Neural crest cell (in vitro differentiated cells): ENCODE data around the gene DMRTB1. TPM values are rescaled to one million over a fixed set of nuclear protein-coding genes. Genes with fewer than 3 reads are reported as not detected.

Source experiments
- DNase-seq: peaks from one replicate; pipeline ENCODE4 v3.0.0; 2021; ENCODE audit warnings: low read depth, mixed read lengths, low spot score
- H3K27ac Mint-ChIP-seq: one replicate; pipeline ENCODE4 v1.8.0; 2021; ENCODE audit warnings: mild to moderate bottlenecking, mixed read lengths; ENCODE audit not compliant: unreplicated experiment
- H3K27me3 Mint-ChIP-seq: 2 replicates; pipeline ENCODE4 v1.8.0; 2021; ENCODE audit warnings: low read depth, mild to moderate bottlenecking, mixed read lengths
- H3K36me3 Mint-ChIP-seq: 2 replicates; pipeline ENCODE4 v1.8.0; 2021; ENCODE audit warnings: low read depth, mild to moderate bottlenecking, mixed read lengths
- H3K4me1 Mint-ChIP-seq: 2 replicates; pipeline ENCODE4 v1.8.0; 2021; ENCODE audit warnings: mixed read lengths
- H3K4me3 Mint-ChIP-seq: one replicate; pipeline ENCODE4 v1.8.0; 2021; ENCODE audit warnings: mild to moderate bottlenecking, mixed read lengths
- H3K9me3 Mint-ChIP-seq: 2 replicates; pipeline ENCODE4 v1.8.0; 2021; ENCODE audit warnings: mixed read lengths
- total RNA-seq: library from RNA; stranded (reverse); gene quantifications from 2 replicates; pipeline ENCODE4 v1.2.1, GENCODE V29; 2021
- TF ChIP-seq, protein P1 (sequence below): fragments of 200-600 bp; sonication (generic); conservative IDR thresholded peaks from 2 replicates; pipeline ENCODE4 v1.5.0; 2021; ENCODE audit warnings: antibody characterized with exemption, mild to moderate bottlenecking

The DMRTB1 gene
- total RNA-seq, 1 donor from 2014 or later, result not detected

DNA sequence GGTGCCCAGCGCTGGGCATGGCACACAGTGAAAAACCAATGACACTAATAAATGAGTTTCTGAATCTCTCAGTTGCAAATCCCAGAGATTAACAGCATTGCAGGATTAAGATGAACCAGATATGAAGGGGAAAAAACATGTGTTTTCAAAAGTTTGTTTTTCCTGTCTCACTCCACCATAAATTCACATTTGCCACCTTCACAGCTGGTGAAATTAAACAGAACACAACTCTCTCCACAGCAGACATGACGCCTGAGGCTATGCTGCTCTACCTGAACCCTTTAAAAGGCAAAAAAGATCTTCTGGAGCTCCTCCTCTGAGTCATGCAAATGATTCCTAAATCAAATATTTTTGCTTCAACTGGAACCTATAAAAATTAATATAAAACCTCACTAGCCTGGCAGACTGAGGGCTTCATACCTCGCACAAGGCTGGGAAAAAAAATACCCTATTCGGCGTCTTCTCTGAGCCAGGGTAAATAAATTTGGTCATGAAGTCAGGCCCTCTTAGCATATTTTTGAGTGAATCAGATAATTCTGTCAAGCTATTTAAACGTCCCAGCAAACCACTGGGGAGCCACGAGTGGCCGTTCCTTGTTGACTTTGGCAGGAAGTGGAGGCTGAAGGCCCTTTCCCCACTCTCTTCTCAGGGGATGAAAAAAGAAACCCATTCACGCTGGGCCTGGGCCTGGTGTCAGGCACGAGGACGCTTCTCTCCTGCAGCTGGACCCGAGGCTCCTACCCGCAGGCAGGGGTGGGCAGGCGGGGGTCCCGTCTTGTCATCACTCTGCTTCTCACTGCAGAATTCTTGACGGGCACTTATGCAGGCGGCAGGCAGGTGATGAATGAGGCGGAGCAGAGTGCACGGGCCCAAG is 53.0 kb downstream of the DMRTB1 start:
- Mint-ChIP-seq H3K36me3 (no peaks in the 10 kb centered on the region), H3K4me3 (no peak overlapping the region), H3K9me3 (no peaks in the 10 kb centered on the region), H3K27me3 (no peaks in the 10 kb centered on the region), H3K4me1 (peaks cover 15% of the 10 kb centered on the region), H3K27ac (no peak overlapping the region)
- TF ChIP-seq, protein P1, sequence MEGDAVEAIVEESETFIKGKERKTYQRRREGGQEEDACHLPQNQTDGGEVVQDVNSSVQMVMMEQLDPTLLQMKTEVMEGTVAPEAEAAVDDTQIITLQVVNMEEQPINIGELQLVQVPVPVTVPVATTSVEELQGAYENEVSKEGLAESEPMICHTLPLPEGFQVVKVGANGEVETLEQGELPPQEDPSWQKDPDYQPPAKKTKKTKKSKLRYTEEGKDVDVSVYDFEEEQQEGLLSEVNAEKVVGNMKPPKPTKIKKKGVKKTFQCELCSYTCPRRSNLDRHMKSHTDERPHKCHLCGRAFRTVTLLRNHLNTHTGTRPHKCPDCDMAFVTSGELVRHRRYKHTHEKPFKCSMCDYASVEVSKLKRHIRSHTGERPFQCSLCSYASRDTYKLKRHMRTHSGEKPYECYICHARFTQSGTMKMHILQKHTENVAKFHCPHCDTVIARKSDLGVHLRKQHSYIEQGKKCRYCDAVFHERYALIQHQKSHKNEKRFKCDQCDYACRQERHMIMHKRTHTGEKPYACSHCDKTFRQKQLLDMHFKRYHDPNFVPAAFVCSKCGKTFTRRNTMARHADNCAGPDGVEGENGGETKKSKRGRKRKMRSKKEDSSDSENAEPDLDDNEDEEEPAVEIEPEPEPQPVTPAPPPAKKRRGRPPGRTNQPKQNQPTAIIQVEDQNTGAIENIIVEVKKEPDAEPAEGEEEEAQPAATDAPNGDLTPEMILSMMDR, result no peak
- no peak for DNase-seq

DNA sequence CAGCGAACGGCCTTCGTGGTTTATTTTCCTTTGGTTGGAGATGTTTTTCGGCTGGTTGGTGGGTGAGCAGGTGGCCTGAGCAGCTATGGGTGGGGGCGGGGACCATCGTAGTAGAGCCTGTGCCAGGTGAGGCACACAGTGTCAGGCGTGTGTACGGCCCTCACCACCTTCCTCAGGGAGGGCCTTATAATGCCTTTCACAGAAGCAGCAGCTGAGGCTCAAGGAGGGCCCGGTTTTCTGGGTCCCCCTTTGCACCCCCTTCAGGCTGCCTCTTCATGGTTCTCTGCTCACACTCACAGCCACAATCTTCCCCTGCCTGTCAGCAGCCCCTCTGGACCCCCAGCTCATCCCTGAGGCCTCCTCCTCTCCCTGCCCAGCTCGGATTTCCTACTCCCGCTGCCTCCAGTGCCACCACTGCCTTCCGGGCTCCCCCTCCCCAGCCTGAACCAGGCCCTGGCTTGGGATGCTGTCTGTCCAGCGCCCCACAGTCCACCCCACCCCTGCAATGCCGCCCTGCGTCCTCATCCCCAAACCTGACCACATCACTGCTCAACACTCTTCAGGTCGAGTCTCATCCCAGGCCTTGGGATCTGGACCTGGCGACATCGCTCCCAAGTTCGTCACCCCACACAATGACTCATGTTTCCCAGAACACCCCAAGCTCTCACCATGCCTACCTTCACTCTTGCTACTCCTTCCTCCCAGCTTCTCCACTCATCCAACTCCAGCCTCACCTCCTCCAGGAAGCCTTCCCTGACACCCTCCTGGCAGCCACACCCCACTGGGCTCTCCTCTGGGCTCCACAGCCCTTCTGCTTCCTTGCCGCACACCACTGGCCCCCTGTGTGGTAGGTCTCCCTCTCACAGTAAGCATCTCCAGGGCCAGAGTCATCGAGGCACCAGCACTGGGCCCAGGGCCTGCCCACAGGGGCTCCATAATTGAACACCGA is 53.9 kb downstream of the DMRTB1 start:
- H3K9me3 Mint-ChIP-seq, result no peaks in the 10 kb centered on the region
- no peaks in the 10 kb centered on the region for H3K27me3 Mint-ChIP-seq
- H3K4me3 Mint-ChIP-seq, result no peak overlapping the region
- no peaks in the 10 kb centered on the region for H3K36me3 Mint-ChIP-seq
- peak overlapping the region; percentile 57 for H3K27ac Mint-ChIP-seq
- peaks cover 15% of the 10 kb centered on the region for H3K4me1 Mint-ChIP-seq
- DNase-seq, result no peak
- TF ChIP-seq, protein P1, result no peak

DNA sequence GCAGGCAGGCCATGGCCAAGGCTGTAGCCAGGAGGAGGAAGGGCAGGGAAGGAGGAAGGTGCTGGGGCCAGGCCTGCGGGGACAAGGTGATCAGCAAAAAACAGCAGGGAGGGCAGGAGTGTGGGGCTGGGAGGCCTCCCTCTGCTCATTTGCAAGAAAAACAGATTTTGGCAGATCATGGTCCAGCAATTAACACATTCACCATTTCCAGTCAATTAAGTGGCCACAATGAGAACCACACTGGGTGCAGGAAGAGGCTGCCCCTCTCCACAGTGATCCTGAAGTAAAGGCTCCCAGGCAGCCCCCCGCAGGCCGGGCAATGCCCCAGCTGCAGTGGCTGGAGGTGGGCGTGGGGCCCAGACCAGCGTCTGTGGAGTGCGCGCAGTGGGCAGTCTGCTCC is 54.6 kb downstream of the DMRTB1 start:
- peaks cover 15% of the 10 kb centered on the region for H3K4me1 Mint-ChIP-seq
- no peaks in the 10 kb centered on the region for H3K27me3 Mint-ChIP-seq
- no peak overlapping the region for H3K4me3 Mint-ChIP-seq
- TF ChIP-seq, protein P1, result no peak
- H3K36me3 Mint-ChIP-seq, result no peaks in the 10 kb centered on the region
- peak overlapping the region; percentile 22 for H3K27ac Mint-ChIP-seq
- H3K9me3 Mint-ChIP-seq, result no peaks in the 10 kb centered on the region
- no peak for DNase-seq

DNA sequence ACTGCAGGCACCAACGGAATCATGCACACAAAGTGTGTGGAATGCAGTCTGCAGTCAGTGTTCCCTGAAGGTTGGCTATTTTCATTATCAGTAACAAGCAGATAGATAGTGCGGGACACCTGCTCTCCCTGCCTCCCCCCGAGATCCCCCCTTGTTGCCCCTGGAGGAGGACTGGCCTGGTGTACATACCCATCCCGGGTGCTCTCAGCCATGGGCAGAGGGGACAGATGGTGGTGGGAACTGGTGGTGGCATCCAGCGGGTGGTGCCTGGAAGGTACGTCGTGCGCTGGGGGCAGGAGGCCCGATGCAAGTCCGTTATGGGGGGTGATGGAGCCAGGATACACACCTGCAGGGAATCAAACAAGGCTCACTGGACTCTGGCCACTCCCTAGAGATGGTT is 55.2 kb downstream of the DMRTB1 start:
- Mint-ChIP-seq H3K36me3 (no peaks in the 10 kb centered on the region), H3K9me3 (no peaks in the 10 kb centered on the region), H3K4me3 (no peak overlapping the region), H3K4me1 (peaks cover 15% of the 10 kb centered on the region), H3K27ac (no peak overlapping the region), H3K27me3 (no peaks in the 10 kb centered on the region)
- TF ChIP-seq, protein P1, result no peak
- DNase-seq, result no peak

DNA sequence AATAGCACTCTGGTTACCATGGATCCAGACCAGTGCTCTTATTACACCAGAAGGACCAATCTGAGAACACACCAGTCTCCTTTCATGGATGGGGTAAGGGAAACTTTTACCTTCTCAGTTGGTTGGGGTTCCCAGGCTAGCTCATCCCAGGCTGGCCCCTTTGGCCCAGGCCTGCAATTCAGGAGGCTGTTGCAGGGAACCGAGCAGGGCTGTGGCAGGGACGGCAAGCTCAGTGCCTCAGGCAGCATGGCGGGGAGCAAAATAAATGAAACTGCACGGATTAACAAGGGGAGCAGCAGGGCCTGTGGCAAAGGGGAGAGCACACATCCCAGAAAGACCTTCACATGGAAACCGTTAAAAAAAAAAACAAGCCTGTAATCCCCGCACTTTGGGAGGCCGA is 57.0 kb downstream of the DMRTB1 start:
- Mint-ChIP-seq H3K9me3 (no peaks in the 10 kb centered on the region), H3K36me3 (no peaks in the 10 kb centered on the region), H3K27ac (peak overlapping the region; percentile 88), H3K4me1 (peaks cover 15% of the 10 kb centered on the region), H3K27me3 (no peaks in the 10 kb centered on the region), H3K4me3 (no peak overlapping the region)
- TF ChIP-seq, protein P1, result no peak
- DNase-seq, result no peak

Other genes starting within 250 kb of the DMRTB1 start
- gene CZIB, start 238.8 kb upstream of the DMRTB1 start, total RNA-seq, result 82.2 and 84.1 TPM in 2 replicates
- gene MAGOH, start 220.9 kb upstream of the DMRTB1 start, total RNA-seq, result 76.6 and 78.9 TPM in 2 replicates
- gene LRP8, start 131.3 kb upstream of the DMRTB1 start, total RNA-seq, result 49.7 and 59.5 TPM in 2 replicates